ENCODE measurements around the gene ASB7. TPM values are rescaled to one million over a fixed set of nuclear protein-coding genes. Genes with fewer than 3 reads are reported as not detected.
"Not testable (repeated sequence)": the region's sequence is repeated elsewhere in the genome, so short reads cannot be mapped to it uniquely, and the experiment has no call there.

The ASB7 gene
- total RNA-seq, 1 donor from 2014 or later, result 11.6 TPM

DNA sequence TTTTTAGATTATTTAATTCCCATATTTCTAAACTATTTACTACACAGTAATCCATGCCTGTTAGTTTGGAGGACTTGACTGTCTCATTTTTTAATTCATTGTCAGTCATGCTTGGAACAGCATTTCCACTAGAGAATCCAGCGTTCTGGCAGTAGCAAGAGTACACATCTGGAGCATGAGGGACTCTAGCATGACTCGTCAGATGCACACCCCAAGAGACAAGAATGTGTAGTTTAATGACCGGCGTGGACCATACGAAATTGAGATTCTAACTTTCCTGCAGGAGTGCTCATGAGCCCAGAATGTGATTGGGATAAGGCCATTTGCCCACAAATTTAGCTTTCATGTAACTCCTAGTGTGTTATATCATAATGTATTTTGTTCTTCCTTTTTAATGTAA, 48.9 kb downstream of the ASB7 start:
- DNase-seq (ENCODE audit: low read depth in 2 of 2), result no peak

DNA sequence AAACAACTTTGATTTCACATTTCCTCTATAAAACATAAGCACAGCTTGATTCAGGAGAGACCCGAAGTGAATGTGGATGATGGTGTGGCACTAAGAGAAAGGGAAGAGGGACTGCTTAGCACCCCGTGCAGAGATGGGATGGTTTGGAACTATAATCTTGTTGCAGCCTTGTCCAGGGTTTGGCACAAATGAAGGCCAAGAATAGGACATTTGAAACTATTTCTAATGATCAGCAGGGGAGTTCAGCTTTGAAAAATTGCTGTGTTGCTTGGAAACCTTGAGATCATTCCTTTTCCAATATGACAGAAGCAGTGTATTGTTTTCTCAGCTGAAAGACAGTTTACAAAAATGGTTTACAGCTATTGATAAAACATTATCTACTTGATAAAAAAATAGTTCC, 49.7 kb downstream of the ASB7 start:
- no peak for DNase-seq (ENCODE audit: low read depth in 2 of 2)

DNA sequence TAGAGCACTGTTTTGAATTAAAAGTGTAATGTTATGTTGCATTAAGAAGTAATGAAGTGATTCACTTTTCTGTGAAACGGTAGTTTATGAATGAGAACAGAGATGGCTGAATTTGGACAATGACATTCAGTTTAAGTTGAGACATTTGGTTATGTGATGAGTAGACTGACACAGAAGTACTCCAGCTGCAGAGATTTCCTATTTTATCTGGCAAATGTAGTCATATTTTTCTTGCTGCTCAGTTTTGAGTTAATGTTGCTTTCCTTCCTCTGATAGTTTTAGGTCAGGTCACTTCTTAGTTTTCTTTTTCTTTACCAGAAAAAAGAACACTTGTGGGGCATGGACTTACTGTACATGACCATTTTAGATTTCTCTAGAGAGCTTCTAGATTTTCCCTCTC, 51.2 kb downstream of the ASB7 start:
- peak in 1 of 2 donors; percentile 55 for DNase-seq (ENCODE audit: low read depth in 2 of 2)

DNA sequence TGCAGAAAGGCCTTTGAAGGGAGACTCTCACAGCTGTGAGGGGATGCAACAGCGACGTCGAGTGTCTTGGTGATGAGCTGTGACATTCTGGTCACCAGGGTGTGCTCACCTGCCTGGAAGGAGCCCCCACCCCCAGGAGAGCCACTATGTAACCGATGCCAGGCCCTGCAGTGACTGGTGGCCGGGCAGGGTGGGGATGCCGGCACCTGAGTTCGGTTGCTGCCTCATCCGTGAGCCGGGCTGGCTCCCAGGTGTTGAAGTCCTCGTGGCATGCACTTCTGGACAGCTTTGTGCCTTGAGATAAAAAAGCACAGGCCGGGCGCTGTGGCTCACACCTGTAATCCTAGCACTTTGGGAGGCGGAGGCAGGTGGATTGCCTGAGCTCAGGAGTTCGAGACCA, 56.5 kb downstream of the ASB7 start:
- no peak for DNase-seq (ENCODE audit: low read depth in 2 of 2)

DNA sequence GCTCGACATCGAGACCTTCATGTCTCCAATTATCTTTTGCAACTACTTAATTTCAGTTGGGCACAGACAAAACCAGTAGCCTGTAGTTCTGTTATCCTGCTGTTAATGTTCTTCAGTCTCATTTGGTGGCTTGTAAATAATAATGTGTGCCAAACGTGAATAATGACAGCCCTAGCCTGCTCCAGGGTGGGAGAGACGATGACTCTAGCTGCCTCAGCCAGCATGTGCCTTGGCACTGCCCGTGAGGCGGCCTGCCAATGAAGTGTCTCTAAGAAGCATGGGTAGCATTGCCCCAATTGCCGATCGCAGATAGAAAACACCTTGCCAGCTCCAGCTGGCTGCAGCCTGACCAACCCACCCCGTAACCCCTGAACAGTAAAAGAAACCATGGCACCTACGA, 58.8 kb downstream of the ASB7 start:
- no peak for DNase-seq (ENCODE audit: low read depth in 2 of 2)

DNA sequence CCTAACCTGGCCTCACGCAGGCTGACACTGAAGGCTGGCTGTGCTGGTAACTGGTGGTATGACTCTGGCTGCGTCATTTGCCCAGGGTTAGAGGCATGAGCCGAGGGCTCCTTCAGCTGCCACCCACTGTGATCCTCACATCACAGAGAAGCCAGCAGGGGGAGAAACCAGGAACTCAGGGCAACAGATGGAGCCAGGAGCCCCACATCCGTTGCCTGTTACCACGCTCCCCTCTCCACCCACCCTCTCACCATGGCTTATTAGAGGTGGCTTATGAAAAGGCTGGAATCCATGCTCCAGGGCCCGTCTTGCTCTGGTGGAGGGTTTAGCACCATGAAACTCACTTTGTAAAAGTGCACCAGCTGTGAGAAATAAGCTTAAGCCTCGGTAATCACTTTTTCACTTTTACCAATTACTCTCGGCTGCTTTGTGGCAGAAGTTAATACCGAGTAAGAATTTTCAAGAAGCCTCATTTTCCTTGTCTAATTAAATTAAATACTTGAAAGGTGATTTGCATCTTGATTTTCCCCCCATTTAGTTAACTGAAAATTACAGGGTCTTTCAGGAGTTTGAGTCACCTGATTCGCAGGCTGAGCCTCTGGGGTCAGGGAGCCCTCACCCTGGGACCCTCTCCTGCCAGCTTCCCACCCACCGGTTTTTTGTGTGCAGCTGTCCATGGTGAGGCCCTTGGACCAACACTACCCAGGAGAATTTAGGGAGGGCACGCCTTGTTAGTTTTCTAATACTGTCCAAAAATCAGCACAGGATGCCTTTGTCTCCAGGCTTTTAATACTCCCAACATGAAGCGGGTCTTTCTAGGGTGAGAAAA, 60.9 kb downstream of the ASB7 start:
- peak in 1 of 2 donors; percentile 31 for DNase-seq (ENCODE audit: low read depth in 2 of 2)

DNA sequence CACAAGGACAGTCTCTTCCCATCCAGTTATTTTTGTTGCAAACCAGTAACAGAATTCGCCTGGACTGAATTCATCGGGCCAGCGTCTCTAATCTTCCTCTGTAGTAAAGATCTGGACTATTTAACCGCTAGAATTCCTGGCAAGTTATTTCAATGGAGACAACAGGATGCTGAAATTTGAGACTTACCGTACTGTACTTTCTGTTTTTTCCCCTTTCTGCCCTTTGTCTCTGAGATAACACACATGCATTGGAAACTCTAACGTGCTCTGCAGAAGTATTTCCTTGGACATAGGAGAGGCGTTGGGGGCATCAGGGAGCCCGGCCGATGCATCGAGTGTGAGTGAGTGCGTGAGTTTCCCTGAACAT, 61.5 kb downstream of the ASB7 start:
- DNase-seq (ENCODE audit: low read depth in 2 of 2), result peak; percentile 21 to 76

DNA sequence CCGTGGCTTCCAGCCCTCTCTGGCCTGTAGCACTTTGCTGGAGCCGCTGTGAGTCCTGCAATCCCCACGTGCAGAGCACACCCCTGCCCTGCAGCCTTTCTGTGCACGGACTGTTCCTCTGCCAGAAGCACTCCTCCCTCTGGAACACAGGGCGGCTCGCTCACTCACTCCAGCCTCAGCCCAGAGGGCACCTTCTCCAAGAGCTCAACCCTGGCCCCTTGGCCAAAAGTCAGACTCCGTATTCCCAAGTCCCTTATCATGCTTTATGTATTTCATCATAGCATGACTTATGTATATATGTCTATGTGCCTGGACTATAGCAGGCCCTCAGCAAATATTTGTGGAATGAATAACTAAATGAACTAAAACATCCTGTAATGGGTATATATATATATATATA, 63.2 kb downstream of the ASB7 start:
- no peak for DNase-seq (ENCODE audit: low read depth in 2 of 2)

DNA sequence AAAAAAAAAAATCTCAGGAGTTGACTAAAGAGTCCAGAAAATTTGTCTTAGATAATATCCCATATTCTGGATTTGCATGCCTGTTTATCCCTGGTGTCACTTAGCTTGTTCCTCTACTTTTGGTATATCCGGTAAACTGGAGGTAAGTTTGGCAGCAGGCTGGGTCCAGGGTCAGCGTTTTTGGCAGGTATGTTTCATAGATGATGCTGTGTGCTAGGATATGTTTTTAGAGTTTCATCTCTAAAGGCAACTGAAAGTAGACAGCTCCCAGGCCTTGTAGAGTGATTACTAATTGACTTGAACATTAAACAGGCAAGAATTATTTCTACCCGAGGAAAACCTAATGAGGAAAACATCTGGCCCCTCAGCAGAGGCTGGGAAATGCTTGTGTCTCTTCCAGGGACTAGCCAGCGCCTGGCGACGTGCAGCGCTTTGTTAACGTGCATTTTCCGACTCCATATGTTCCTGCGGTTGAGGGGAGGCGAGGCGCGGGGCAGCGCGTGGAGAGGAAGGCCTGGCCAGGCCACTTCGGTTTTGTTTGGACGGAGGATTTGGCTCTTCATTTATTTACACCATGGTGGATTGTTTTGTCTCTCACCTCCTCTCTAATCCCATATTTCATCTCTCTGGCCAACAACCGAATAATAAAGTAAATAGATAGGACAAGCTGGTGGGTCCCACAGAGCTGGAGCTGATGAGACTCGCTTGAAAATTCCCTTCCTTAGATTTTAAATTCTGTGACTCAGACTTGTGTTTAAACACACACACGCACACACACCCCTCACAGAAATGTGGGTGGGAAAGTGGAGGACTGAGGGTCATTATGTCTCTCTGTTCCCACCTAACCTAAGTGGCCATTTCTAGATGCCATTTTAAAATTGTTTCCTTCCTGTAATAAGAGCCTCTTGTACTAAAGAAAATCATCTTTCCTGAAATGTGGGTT, 65.3 kb downstream of the ASB7 start:
- DNase-seq (ENCODE audit: low read depth in 2 of 2), result no peak

DNA sequence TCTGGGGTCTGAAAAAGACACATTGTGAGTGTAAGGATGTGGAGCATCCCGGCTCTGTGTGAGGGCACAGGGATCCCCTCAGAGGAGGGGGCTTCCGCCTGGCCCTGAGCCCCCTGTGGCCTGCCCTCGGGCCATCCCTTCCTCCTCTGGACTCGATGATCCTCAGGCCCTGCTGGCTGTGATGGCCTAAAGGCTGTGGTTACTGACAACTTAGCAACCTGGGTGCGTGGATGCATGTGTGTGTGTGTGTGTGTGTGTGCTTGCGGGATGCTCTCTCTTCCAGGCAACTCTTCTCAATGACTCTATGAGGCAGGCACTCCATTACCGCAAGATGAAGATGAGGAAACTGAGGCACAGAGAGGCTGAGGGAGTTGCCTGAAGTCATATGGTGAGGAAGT, 66.0 kb downstream of the ASB7 start:
- DNase-seq (ENCODE audit: low read depth in 2 of 2), result no peak

DNA sequence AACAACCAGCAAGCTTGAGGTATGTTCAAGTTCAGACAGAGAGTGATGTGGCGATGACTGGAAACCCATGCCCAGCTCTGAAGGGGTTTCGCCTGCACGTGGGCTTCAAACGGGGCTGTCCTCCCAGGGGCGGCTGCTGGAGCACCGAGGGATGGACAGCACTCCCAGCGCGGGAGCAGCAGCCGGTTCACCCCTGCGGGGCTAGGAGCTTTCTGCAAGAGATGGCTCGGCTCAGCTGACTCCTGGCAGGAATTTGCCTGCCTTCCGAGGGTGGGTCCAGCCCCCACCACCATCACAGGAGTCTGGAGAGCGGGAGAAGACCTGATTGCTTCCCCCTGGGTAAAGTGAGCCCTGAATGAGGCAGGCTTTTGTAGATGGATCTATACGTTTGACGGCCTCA, 66.9 kb downstream of the ASB7 start:
- DNase-seq (ENCODE audit: low read depth in 2 of 2), result no peak

DNA sequence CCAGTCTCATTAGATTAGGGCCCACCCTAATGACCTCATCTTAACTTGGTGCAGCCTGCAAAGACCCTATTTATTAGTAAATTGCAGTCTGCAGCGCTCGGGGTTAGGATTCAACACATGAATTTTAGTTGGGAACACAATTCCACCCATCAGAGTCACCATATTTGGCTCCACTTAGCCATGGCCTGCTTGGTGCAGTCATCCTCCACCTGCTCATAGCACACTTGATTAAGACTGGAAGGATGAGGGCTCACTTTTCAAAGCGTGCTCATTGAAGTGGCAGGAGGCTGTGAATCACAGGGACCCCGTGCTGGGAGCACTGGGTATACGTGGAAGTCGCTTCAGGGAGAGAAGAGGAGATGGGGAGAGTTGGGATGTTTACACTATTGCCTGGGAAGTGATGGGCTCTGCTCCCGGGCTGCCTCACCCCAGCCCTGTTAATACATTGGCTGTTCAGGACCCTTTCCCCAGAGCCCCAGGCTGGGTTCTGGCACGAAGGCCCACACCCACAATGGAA, 68.2 kb downstream of the ASB7 start:
- no peak for DNase-seq (ENCODE audit: low read depth in 2 of 2)

DNA sequence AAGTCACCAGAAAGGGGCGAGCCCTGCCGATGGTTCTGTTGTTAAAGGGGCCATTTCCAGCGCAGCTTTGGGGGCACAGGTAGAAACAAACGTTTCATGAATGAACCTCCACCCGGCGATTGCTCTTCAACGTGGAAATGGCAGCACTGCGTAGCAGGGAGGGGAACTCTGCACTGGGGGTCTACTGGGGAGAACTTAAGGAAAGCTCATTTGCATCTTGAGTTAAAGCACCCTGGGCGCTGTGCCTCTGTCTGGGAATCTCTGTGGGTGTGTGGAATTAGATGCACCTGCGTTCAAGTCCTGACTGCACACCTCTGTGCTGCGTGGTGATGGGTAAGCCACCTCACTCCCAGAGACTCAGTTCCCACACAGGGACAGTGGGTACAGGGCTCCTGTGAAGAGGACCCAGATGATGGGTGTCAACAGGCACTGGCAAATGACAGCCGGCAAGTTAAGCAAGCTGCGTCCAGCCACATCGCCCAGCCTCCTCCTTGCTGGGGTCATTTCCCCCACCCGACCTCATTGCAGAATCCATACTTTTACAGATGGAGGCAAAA, 68.8 kb downstream of the ASB7 start:
- DNase-seq (ENCODE audit: low read depth in 2 of 2), result no peak

DNA sequence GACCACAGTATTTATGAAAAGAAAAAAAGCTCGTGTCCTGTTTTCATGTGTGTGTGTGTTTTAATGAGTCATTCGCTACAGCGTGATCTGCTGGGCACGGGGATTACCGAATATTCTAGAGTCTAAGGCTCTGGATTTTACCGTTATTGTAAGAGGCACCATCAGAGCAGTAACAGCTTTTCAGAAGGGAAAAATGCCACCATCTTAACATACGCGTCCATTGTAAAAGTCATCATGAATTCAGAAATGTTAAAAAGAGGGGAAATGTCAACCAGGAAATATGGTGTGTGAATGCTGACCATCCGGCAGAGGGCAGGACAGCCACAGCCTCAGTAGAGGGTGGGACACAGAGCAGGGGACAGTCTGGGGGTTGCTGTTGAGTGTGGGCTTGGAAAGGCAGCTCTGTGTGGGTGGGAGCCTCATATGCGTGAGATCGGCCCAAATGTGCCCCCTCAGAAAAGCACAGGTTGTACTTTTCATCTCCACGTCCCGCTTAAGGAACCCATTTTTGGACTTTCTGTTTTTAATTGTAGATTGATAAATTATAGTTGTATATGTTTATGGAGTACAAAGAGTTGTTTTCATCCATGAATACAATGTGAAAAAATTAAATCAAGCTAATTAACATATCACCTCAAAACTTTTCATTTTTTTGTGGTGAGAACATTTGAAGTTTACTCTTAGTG, 69.6 kb downstream of the ASB7 start:
- peak; percentile 66 to 76 for DNase-seq (ENCODE audit: low read depth in 2 of 2)

DNA sequence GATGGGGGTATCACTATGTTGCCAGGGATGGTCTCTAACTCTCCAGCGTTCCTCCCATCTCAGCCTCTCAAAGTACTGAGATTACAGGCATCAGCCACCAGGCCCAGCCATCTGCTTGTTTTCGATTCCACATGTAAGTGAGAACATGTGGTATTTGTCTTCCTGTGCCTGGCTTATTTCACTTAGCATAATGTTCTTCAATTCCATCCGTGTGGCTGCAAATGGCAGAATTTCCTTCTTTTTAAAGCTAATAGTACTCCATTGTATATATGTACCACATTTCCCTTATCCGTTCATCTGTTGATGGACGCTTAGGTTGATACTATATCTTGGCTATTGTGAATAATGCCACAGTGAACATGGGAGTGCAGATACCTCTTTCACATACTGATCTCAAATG, 70.6 kb downstream of the ASB7 start:
- DNase-seq (ENCODE audit: low read depth in 2 of 2), result no peak

DNA sequence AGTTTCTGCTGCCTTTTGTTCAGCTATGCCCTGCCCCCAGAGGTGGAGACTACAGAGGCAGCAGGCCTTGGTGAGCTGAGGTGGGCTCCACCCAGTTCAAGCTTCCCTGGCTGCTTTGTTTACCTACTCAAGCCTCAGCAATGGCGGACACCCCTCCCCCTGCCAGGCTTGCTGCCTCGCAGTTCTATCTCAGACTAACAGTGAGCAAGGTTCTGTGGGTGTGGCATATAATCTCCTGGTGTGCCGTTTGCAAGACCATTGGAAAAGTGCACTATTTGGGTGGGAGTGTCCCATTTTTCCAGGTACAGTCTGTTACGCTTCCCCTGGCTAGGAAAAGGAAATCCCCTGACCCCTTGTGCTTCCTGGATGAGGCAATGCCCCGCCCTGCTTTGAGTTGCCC, 76.8 kb downstream of the ASB7 start:
- DNase-seq (ENCODE audit: low read depth in 2 of 2), result not testable (repeated sequence)

DNA sequence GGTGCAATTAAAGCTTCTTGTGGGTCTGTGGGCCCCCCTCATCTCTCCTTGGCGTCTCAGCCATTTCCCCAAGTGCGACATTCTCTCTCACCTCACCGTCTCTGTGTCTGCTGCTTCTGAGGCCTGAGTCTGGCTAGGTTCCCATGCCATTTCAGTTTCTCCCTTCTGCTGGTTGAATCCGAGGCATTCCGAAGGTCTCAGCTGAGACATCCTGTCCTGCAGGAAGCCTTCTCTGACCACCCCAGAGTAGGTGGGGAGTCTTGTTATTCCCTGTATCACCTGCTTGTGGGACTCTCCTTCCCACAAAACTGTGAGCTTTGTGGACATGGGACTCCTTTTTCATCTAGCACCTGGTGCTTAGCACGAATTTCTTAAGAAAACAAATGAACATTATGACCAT, 78.3 kb downstream of the ASB7 start:
- DNase-seq (ENCODE audit: low read depth in 2 of 2), result no peak

DNA sequence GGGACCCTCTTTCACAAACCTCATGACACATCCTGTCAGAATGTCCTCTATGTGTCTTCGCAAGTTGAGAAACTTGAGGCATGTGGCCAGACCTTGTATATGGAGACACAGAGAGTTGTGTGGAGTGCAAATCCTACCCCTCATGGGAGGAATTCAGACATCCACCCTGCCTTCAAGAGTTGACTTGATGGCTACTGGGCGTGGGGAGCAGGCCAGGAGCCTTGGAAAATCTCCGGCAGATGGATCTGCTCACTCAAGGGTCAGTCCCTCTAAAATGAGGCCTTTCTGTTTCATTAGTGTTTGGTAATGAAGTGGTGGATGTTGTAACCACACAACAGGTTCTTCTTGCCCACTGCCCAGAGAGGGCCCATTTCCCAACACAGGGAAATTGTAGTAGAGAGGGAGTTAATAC, 79.0 kb downstream of the ASB7 start:
- DNase-seq (ENCODE audit: low read depth in 2 of 2), result no peak

DNA sequence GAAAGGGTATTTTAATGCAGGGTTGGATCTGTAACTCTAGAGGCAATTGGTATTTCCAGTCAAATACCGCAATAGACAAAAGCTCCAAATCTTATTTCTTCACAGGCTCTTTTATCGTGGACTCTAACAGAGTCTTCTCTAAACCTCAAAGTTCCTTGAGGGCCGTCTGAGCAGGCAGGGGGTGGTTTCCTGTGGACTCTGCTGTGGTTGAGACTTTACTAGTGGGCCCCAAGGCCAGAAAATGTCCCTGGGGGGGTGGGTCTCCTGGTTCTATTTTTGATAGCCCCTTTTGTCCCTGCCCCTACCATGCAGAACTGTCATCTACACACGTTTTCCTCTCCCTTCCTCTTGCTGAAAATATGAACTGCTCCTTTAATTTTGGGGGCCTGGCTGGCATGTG, 80.1 kb downstream of the ASB7 start:
- DNase-seq (ENCODE audit: low read depth in 2 of 2), result no peak

DNA sequence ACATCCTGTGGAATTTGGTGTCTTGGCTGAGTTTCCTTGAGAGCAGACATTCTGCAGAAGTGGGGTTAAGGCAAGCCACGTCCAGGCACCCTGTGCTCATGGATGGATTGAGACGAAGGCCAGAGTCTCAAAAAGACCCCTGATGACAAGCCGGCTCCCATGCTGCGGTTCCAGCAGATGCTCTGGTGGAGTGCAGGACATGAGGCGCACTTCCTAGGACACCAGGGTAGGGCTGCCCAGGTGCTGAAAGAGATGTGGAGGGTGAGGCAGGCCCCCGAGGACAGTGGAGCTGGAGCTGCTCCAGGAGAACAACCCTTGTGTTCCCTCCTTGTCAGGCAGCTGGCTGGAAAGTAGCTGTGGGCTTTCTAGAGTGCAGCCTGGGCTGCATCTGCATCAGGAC, 81.0 kb downstream of the ASB7 start:
- DNase-seq (ENCODE audit: low read depth in 2 of 2), result no peak

DNA sequence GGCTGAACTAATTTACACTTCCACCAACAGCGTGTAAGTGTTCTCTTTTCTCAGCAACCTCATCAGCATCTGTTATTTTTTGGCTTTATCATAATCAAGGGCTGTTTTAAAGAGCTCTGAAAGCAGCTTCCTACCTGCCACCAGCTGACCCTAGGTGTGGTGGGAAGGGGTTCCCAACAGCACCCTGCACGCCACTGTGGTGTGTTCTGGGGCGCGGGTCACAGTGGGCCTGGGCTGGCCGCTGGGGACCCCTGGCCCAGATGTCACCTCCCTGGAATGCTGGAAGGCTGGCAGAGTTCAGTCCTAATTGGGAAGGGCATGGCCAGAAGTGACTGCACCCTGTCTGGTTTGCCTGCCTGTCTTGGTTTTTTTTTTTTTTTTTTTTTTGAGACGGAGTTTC, 82.2 kb downstream of the ASB7 start:
- no peak for DNase-seq (ENCODE audit: low read depth in 2 of 2)
